ENCODE results near the gene HAGH. TPM values are rescaled to one million over a fixed set of nuclear protein-coding genes. Genes with fewer than 3 reads are reported as not detected.

Gene HAGH
- polyA plus RNA-seq, 1 donor (not counting 4 experiments of a cell fraction or from before 2014, with no cell fraction given): 17.7 TPM

DNA sequence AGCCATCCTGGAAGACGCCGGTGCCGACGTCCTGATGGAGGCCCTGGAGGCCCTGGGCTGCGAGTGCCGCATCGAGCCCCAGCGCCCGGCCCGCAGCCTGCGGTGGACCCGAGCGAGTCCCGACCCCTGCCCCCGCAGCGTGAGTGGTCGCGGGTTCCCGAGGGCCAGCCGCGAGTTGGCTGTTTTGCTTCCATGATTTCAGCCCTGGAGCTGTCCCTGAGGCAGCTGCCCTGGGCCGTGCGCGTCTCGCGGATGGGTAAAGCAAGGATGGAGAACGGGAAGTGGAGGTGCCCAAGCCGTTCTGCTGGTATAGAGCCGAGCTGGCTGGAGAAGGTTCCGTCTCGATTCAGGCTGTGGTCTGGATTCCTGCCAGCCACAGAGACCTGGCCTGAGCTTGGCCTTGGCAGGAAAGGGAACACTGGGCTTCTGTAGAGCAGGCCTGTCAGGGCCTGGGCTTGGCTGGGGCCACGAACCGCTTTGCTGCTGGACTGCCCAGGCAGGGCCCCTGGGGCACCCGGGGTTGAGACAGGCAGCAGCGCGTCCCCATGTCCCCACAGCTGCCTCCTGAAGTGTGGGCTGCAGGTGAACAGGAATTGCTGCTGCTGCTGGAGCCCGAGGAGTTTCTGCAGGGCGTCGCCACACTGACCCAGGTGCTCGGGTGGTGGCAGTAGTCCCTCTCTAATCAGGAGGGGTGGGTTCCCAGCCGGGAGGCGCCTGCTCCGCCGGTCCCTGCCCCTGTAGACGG lies 52.8 kb downstream of the HAGH start:
- H3K4me1 ChIP-seq (ENCODE audit: control insufficient read depth, extremely low read depth, insufficient read depth, low read length): peaks cover 22% of the 10 kb centered on the region
- peak overlapping the region; percentile 73 to 75 (median 73) for H3K4me3 ChIP-seq (ENCODE audit: control insufficient read depth in 2 of 3, extremely low read depth in 1 of 3, insufficient read depth in 2 of 3, low read depth in 1 of 3, low read length in 3 of 3)
- H3K36me3 ChIP-seq (ENCODE audit: control insufficient read depth in 2 of 2, extremely low read depth in 1 of 2, insufficient read depth in 2 of 2, low read length in 2 of 2): peaks cover 3 to 14% of the 10 kb centered on the region in 2 experiments
- dilution Hi-C loops (cut with MboI; ENCODE audit: extremely low pct_ligation_motif_present, low sequenced_read_pairs): no loop called here
- peaks cover 32% of the 10 kb centered on the region for H3K79me2 ChIP-seq (ENCODE audit: control insufficient read depth, insufficient read depth, low read length)
- no peaks in the 10 kb centered on the region for H3K9me3 ChIP-seq (ENCODE audit: control insufficient read depth, low read depth, low read length)
- no peaks in the 10 kb centered on the region for H3K9me1 ChIP-seq (ENCODE audit: control insufficient read depth, extremely low read depth, insufficient read depth, low read length)
- H3K9ac ChIP-seq (ENCODE audit: control insufficient read depth, extremely low read depth, insufficient read depth, low read length): peak overlapping the region; percentile 81
- peak overlapping the region; percentile 76 for H3K27ac ChIP-seq (ENCODE audit: control insufficient read depth, insufficient read depth, low read length)
- DNase-seq (ENCODE audit: low read depth, low spot score) (no peak), FAIRE-seq (no peak)
- H4K20me1 ChIP-seq (ENCODE audit: control insufficient read depth, extremely low read depth, insufficient read depth, low read length): peaks cover 2% of the 10 kb centered on the region
- peak overlapping the region; percentile 95 for H3K4me2 ChIP-seq (ENCODE audit: control insufficient read depth, extremely low read depth, insufficient read depth, low read depth, low read length)
- H3K27me3 ChIP-seq (ENCODE audit: control insufficient read depth, extremely low read depth, insufficient read depth, low read length): no peaks in the 10 kb centered on the region
- no peak overlapping the region for H2AFZ ChIP-seq (ENCODE audit: control insufficient read depth, low read length)
- TF ChIP-seq EZH2 (IDR thresholded peaks at IDR 0.05; ENCODE audit: low read length) (no peak), CTCF (optimal IDR thresholded peaks at IDR 0.05 in 1 of 3, IDR thresholded peaks at IDR 0.05 in 1 of 3, conservative IDR thresholded peaks at IDR 0.05 in 1 of 3; ENCODE audit: extremely low read depth in 1 of 3, insufficient read depth in 2 of 3, low read length in 3 of 3) (peak in 1 of 3 experiments; percentile 2)

DNA sequence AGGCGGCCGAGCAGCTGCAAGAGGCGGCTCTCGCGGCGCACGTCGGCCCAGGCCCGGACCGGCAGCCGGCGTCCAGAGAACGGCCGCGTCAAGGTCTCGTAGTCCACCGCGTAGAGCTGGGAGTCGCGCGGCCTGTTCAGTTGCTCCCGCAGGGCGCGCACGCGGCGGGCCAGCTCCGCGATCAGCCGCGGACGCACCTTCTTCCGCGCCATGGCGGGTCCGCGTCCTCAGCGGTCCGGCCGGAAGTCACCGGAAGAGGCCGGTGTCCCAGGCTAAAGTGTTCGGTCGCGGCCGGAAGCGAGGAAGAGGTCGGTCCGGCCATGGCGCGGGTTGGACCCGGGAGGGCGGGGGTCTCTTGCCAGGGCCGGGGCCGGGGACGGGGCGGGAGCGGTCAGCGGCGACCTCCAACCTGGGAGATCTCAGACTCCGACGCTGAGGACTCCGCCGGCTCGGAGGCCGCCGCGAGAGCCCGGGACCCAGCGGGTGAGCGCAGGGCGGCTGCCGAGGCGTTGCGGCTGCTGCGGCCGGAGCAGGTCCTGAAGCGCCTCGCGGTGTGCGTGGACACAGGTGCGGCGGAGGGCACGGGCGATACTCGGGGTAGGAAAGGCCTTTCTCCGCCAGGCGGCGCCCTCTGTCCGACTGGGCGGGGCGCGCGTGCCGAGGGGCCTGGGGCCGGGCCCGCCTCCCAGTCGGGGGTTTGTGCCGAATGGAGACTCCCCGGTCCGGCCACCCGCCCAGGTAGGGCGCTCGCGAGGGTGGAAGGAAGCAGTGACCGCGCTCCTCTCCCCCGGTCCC lies 53.5 kb downstream of the HAGH start, which contains the start of gene MRPS34:
Gene MRPS34, minus strand, starts transcription at position 227 of the 795 bp plus-strand sequence. Its CDS starts 15 bp downstream, at position 212.
- peak within 1 kb of the TSS; percentile 99 for H3K4me2 ChIP-seq (ENCODE audit: control insufficient read depth, extremely low read depth, insufficient read depth, low read depth, low read length)
- no peaks in the 10 kb centered on the region for H3K9me1 ChIP-seq (ENCODE audit: control insufficient read depth, extremely low read depth, insufficient read depth, low read length)
- no peaks in the 10 kb centered on the region for H3K27me3 ChIP-seq (ENCODE audit: control insufficient read depth, extremely low read depth, insufficient read depth, low read length)
- H3K4me3 ChIP-seq (ENCODE audit: control insufficient read depth in 2 of 3, extremely low read depth in 1 of 3, insufficient read depth in 2 of 3, low read depth in 1 of 3, low read length in 3 of 3): peak within 1 kb of the TSS; percentile 73 to 75 (median 73)
- dilution Hi-C loops (cut with MboI; ENCODE audit: extremely low pct_ligation_motif_present, low sequenced_read_pairs): no loop called here
- H3K27ac ChIP-seq (ENCODE audit: control insufficient read depth, insufficient read depth, low read length): peak within 1 kb of the TSS; percentile 76
- H4K20me1 ChIP-seq (ENCODE audit: control insufficient read depth, extremely low read depth, insufficient read depth, low read length): peaks cover 2% of the 10 kb centered on the region
- peaks cover 3 to 11% of the 10 kb centered on the region in 2 experiments for H3K36me3 ChIP-seq (ENCODE audit: control insufficient read depth in 2 of 2, extremely low read depth in 1 of 2, insufficient read depth in 2 of 2, low read length in 2 of 2)
- no peak for TF ChIP-seq EZH2 (IDR thresholded peaks at IDR 0.05; ENCODE audit: low read length)
- TF ChIP-seq CTCF (optimal IDR thresholded peaks at IDR 0.05 in 1 of 3, IDR thresholded peaks at IDR 0.05 in 1 of 3, conservative IDR thresholded peaks at IDR 0.05 in 1 of 3; ENCODE audit: extremely low read depth in 1 of 3, insufficient read depth in 2 of 3, low read length in 3 of 3): peak; percentile 51 to 84 (median 84)
- no peaks in the 10 kb centered on the region for H3K9me3 ChIP-seq (ENCODE audit: control insufficient read depth, low read depth, low read length)
- H3K4me1 ChIP-seq (ENCODE audit: control insufficient read depth, extremely low read depth, insufficient read depth, low read length): peaks cover 22% of the 10 kb centered on the region
- H3K9ac ChIP-seq (ENCODE audit: control insufficient read depth, extremely low read depth, insufficient read depth, low read length): peak within 1 kb of the TSS; percentile 81
- no peak for DNase-seq (ENCODE audit: low read depth, low spot score)
- no peak for FAIRE-seq
- peaks cover 32% of the 10 kb centered on the region for H3K79me2 ChIP-seq (ENCODE audit: control insufficient read depth, insufficient read depth, low read length)
- peak within 1 kb of the TSS; percentile 74 for H2AFZ ChIP-seq (ENCODE audit: control insufficient read depth, low read length)
